HepG2 (cell line): Measurements from ENCODE around the gene FANCE. TPM values are rescaled to one million over a fixed set of nuclear protein-coding genes. Genes with fewer than 3 reads are reported as not detected.

ENCODE experiments used
- ATAC-seq: fragments of 200-7000 bp; cut with Tn5 transposase; 3 replicates; pipeline ENCODE4 v1.9.1; 2020; ENCODE audit warnings: mild to moderate bottlenecking, moderate library complexity
- BruUV-seq: library from RNA; stranded (reverse); fragments of 400-500 nt; replicated peaks from 2 replicates; lab custom pipeline; 2021; lab: Mats Ljungman, UMichigan
- CTCF ChIA-PET: fragments of 300-600 bp; formaldehyde crosslinking; extraction: SDS; loops from one replicate; lab custom pipeline; 2021; ENCODE audit warnings: low total read pairs, inconsistent platforms, low intra/inter-chr PET ratio; lab: Yijun Ruan, JAX
- POLR2A ChIA-PET: fragments of 350-600 bp; sonication (Branson Sonifier 250); formaldehyde crosslinking; loops from one replicate; lab custom pipeline; 2020; ENCODE audit warnings: antibody characterized with exemption, inconsistent platforms; lab: Yijun Ruan, JAX
- DNase-seq: peaks from one replicate; pipeline ENCODE4 v3.0.0-alpha.2; 2015; ENCODE audit warnings: low spot score
- FAIRE-seq: peaks from 3 replicates; lab custom pipeline; 2011; peaks lifted over from hg19 to GRCh38; lab: Jason Lieb, UNC
- H2AFZ ChIP-seq: one replicate; pipeline ENCODE4 v1.6.1; 2011; ENCODE audit warnings: low read length, inconsistent platforms
- H3K27ac ChIP-seq: fragments of 300-600 bp; 3 replicates; pipeline ENCODE4 v1.8.0; 2011; ENCODE audit warnings: mixed run types, mild to moderate bottlenecking, mixed read lengths, low read length, inconsistent platforms; ENCODE audit not compliant: insufficient read depth; ENCODE audit errors: extremely low read length
- H3K27me3 ChIP-seq, 2 experiments: fragments of 200-600 bp in 1 of 2; 2 replicates in 1 of 2; 3 replicates in 1 of 2; pipeline versions ENCODE4 v1.6.0 to v1.8.0; 2011; ENCODE audit warnings: low read length in 2 of 2, mild to moderate bottlenecking in 2 of 2, moderate library complexity in 2 of 2, inconsistent platforms in 1 of 2; ENCODE audit not compliant: insufficient read depth in 2 of 2, control insufficient read depth in 1 of 2
- H3K36me3 ChIP-seq, 2 experiments: fragments of 200-600 bp in 1 of 2; replicated peaks in 1 of 2; 2 replicates in 1 of 2; 3 replicates in 1 of 2; pipeline versions ENCODE4 v1.5.1 to v1.8.0; 2011; ENCODE audit warnings: low read length in 2 of 2, inconsistent platforms in 1 of 2; ENCODE audit not compliant: insufficient read depth in 2 of 2, control insufficient read depth in 1 of 2
- H3K4me1 ChIP-seq: 2 replicates; pipeline ENCODE4 v1.5.1; 2012; ENCODE audit warnings: low read length, inconsistent platforms; ENCODE audit not compliant: insufficient read depth
- H3K4me2 ChIP-seq: 2 replicates; pipeline ENCODE4 v1.6.0; 2011; ENCODE audit warnings: low read depth, low read length, inconsistent platforms
- H3K4me3 ChIP-seq, 3 experiments: fragments of 200-600 bp in 1 of 3; sonication (generic), shearing (Covaris generic) in 1 of 3; replicated peaks in 1 of 3; 2 replicates each; pipeline ENCODE4 v1.5.1; 2011 to 2016; ENCODE audit warnings: low read length in 3 of 3, inconsistent platforms in 2 of 3, low read depth in 2 of 3, mild to moderate bottlenecking in 2 of 3, control low read depth in 1 of 3, mixed read lengths in 1 of 3; ENCODE audit not compliant: insufficient read depth in 1 of 3
- H3K79me2 ChIP-seq: one replicate; pipeline ENCODE4 v1.6.1; 2011; ENCODE audit warnings: low read length, inconsistent platforms; ENCODE audit not compliant: insufficient read depth
- H3K9ac ChIP-seq: 2 replicates; pipeline ENCODE4 v1.6.0; 2011; ENCODE audit warnings: mild to moderate bottlenecking, low read depth, low read length, inconsistent platforms; ENCODE audit not compliant: insufficient read depth
- H3K9me3 ChIP-seq: 2 replicates; pipeline ENCODE4 v1.5.1; 2012; ENCODE audit warnings: mild to moderate bottlenecking, low read length
- H4K20me1 ChIP-seq: 2 replicates; pipeline ENCODE4 v1.6.0; 2011; ENCODE audit warnings: inconsistent platforms, mild to moderate bottlenecking, low read length, moderate library complexity; ENCODE audit not compliant: insufficient read depth
- CHD4 ChIP-seq: fragments of 200-600 bp; sonication (generic); IDR thresholded peaks from 2 replicates; pipeline ENCODE4 v1.7.0; 2017; ENCODE audit warnings: mild to moderate bottlenecking, low read length, borderline replicate concordance
- MXD3 ChIP-seq: IDR thresholded peaks from 2 replicates; pipeline ENCODE4 v1.6.1; 2016; ENCODE audit warnings: mild to moderate bottlenecking, missing biosample characterization, missing genetic modification reagents
- SCMH1 ChIP-seq: sonication (generic); formaldehyde crosslinking; IDR thresholded peaks from 2 replicates; pipeline ENCODE4 v1.9.0; 2021; ENCODE audit warnings: missing genetic modification reagents, mild to moderate bottlenecking, borderline replicate concordance
- TEF ChIP-seq: sonication (generic); formaldehyde crosslinking; IDR thresholded peaks from 2 replicates; pipeline ENCODE4 v1.5.0; 2020; ENCODE audit warnings: missing genetic modification reagents
- ZNF629 ChIP-seq: sonication (generic); formaldehyde crosslinking; conservative IDR thresholded peaks from 2 replicates; pipeline ENCODE4 v1.5.0; 2020; ENCODE audit warnings: missing genetic modification reagents
- ZNF781 ChIP-seq: sonication (generic); formaldehyde crosslinking; IDR thresholded peaks from 2 replicates; pipeline ENCODE4 v1.5.1; 2020; ENCODE audit warnings: borderline replicate concordance, mild to moderate bottlenecking, missing genetic modification reagents; ENCODE audit errors: not compliant biosample characterization
- WGBS: methylation state at CpG from one replicate; pipeline ENCODE4 v1.1.6; 2017; ENCODE audit warnings: low lambda C conversion rate; 5-methylcytosine and 5-hydroxymethylcytosine counted together
- in situ Hi-C: cut with HindIII; loops from 2 replicates; pipeline ENCODE4 v1.10.0; 2017; ENCODE audit warnings: low pct_unique_long_range_greater_than_20kb; ENCODE audit not compliant: extremely low pct_ligation_motif_present
- intact Hi-C: fragments of 100-400 bp; cut with micrococcal nuclease; formaldehyde crosslinking; loops from one replicate; pipeline ENCODE4 v1.10.0; 2022; ENCODE audit not compliant: unreplicated experiment
- polyA plus RNA-seq, 8 experiments: library from polyadenylated mRNA; depleted of rRNA in 3 of 8; stranded (reverse) in 7 of 8; unstranded in 1 of 8; fragments of >200 nt; fragmentation: Illumina TruSeq in 4 of 8; extraction: Trizol in 4 of 8; gene quantifications; 2 replicates each; pipeline versions ENCODE4 v1.2.1 to v1.2.3, GENCODE V29; 2011 to 2016; ENCODE audit warnings: low read depth in 4 of 8, missing spikeins in 1 of 8, mixed read lengths in 1 of 8; ENCODE audit not compliant: insufficient read depth in 1 of 8
- total RNA-seq, 5 experiments: library from RNA; depleted of rRNA; stranded (reverse); fragments of >200 nt; fragmentation: Illumina TruSeq; extraction: Trizol; gene quantifications; 2 replicates each; pipeline ENCODE4 v1.2.3, GENCODE V29; 2016; ENCODE audit warnings: low read depth in 1 of 5
- TF ChIP-seq, protein P1 (sequence below): sonication (generic); formaldehyde crosslinking; IDR thresholded peaks from 2 replicates; pipeline ENCODE4; 2020; ENCODE audit warnings: missing genetic modification reagents, mild to moderate bottlenecking, borderline replicate concordance

The FANCE gene
- total and polyA plus RNA-seq, 2 of the 13 experiments (the other 11 are each of a cell fraction or from before 2014, with no cell fraction given): 7.1 to 11.2 TPM

GRCh38 chr6:35506536-35506935 lies 54.4 kb downstream of the FANCE start:
- no peaks in the 10 kb centered on the region for H3K9me3 ChIP-seq
- intact Hi-C loops: no loop called here
- peaks cover 11 to 70% of the 10 kb centered on the region in 2 experiments for H3K27me3 ChIP-seq
- ChIA-PET POLR2A (interaction anchor here (2.7 kb wide), 1 partner anchor 10 kb away, joined by 10 read pairs; the partner anchor contains the start of gene TEAD3), CTCF (no interaction called here)
- in situ Hi-C loops: no loop called here
- ATAC-seq: no peak
- no peak for DNase-seq
- no TSS peak for BruUV-seq
- H3K27ac ChIP-seq: no peak overlapping the region
- H3K4me3 ChIP-seq: peak overlapping the region in 1 of 3 experiments; percentile 68; a peak in 2 of 6 replicates
- H2AFZ ChIP-seq: no peak overlapping the region
- peak; percentile 88 for TF ChIP-seq ZNF629 (CRISPR knock-in tag)
- TF ChIP-seq SCMH1 (CRISPR knock-in tag): no peak
- TF ChIP-seq, protein P1, sequence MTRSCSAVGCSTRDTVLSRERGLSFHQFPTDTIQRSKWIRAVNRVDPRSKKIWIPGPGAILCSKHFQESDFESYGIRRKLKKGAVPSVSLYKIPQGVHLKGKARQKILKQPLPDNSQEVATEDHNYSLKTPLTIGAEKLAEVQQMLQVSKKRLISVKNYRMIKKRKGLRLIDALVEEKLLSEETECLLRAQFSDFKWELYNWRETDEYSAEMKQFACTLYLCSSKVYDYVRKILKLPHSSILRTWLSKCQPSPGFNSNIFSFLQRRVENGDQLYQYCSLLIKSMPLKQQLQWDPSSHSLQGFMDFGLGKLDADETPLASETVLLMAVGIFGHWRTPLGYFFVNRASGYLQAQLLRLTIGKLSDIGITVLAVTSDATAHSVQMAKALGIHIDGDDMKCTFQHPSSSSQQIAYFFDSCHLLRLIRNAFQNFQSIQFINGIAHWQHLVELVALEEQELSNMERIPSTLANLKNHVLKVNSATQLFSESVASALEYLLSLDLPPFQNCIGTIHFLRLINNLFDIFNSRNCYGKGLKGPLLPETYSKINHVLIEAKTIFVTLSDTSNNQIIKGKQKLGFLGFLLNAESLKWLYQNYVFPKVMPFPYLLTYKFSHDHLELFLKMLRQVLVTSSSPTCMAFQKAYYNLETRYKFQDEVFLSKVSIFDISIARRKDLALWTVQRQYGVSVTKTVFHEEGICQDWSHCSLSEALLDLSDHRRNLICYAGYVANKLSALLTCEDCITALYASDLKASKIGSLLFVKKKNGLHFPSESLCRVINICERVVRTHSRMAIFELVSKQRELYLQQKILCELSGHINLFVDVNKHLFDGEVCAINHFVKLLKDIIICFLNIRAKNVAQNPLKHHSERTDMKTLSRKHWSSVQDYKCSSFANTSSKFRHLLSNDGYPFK: no peak
- TF ChIP-seq MXD3 (CRISPR knock-in tag): no peak
- TF ChIP-seq ZNF781: no peak
- no peak for TF ChIP-seq TEF (CRISPR knock-in tag)
- TF ChIP-seq CHD4: peak; percentile 70; the same call in 1 of the 2 replicates
- no peak overlapping the region for H3K9ac ChIP-seq
- 29% methylated on average over 3 of the region's 3 CpGs for WGBS
- H3K4me2 ChIP-seq: peak overlapping the region; percentile 75
- H3K4me1 ChIP-seq: peaks cover 25% of the 10 kb centered on the region
- FAIRE-seq: no peak
- no peaks in the 10 kb centered on the region for H4K20me1 ChIP-seq
- no peaks in the 10 kb centered on the region for H3K36me3 ChIP-seq
- H3K79me2 ChIP-seq: no peaks in the 10 kb centered on the region
